Measurements from ENCODE around the gene SAMMSON. TPM values are rescaled to one million over a fixed set of nuclear protein-coding genes. Genes with fewer than 3 reads are reported as not detected.

The SAMMSON gene
- total and polyA plus RNA-seq, 2 donors (not counting 1 experiment from before 2014, with no cell fraction given): not detected

GRCh38 chr3:70119879-70120278 is 120.3 kb downstream of the SAMMSON start:
- no peaks in the 10 kb centered on the region for H3K4me1 ChIP-seq (ENCODE audit: control insufficient read depth in 2 of 2, insufficient read depth in 2 of 2, low read length in 2 of 2)
- H3K9ac ChIP-seq (ENCODE audit: low read length): no peak overlapping the region
- H3K4me2 ChIP-seq (replicated peaks; ENCODE audit: low read depth, low read length, poor library complexity, severe bottlenecking): no peak overlapping the region
- no peaks in the 10 kb centered on the region for H3K4me1 Mint-ChIP-seq
- H3K4me3 Mint-ChIP-seq: no peak overlapping the region
- H2AFZ ChIP-seq (ENCODE audit: insufficient read depth, low read depth, low read length, poor library complexity, severe bottlenecking): no peak overlapping the region
- peaks cover 16% of the 10 kb centered on the region for H3K27me3 Mint-ChIP-seq
- H4K20me1 ChIP-seq (ENCODE audit: control insufficient read depth, insufficient read depth, low read length, poor library complexity, severe bottlenecking): no peaks in the 10 kb centered on the region
- ATAC-seq (ENCODE audit: low read depth): no peak
- POLR2A ChIA-PET: no interaction called here
- no peak overlapping the region for H3K27ac ChIP-seq (ENCODE audit: low read length in 2 of 2)
- CTCF ChIA-PET: interaction anchor here (0.9 to 4.0 kb wide), 13 partner anchors 10 to 1536 kb away, joined by 3 to 28 read pairs (median 7); no protein-coding TSS in a partner anchor
- no peaks in the 10 kb centered on the region for H3K9me3 ChIP-seq (ENCODE audit: control extremely low read depth in 1 of 3, control insufficient read depth in 2 of 3, insufficient read depth in 1 of 3, low read length in 2 of 3)
- no peaks in the 10 kb centered on the region for H3K27me3 ChIP-seq (replicated peaks in 1 of 4; ENCODE audit: control extremely low read depth in 1 of 4, control insufficient read depth in 3 of 4, insufficient read depth in 4 of 4, low read length in 3 of 4)
- no peaks in the 10 kb centered on the region for H3K9me3 Mint-ChIP-seq (ENCODE audit: insufficient read depth)
- no CpG with 5 or more reads among the region's 2 CpGs for WGBS (ENCODE audit: insufficient coverage)
- TF ChIP-seq EZH2 (IDR thresholded peaks at IDR 0.05; ENCODE audit: borderline replicate concordance, insufficient read depth, low read depth, low read length, poor library complexity, severe bottlenecking): no peak
- TF ChIP-seq, protein P1, sequence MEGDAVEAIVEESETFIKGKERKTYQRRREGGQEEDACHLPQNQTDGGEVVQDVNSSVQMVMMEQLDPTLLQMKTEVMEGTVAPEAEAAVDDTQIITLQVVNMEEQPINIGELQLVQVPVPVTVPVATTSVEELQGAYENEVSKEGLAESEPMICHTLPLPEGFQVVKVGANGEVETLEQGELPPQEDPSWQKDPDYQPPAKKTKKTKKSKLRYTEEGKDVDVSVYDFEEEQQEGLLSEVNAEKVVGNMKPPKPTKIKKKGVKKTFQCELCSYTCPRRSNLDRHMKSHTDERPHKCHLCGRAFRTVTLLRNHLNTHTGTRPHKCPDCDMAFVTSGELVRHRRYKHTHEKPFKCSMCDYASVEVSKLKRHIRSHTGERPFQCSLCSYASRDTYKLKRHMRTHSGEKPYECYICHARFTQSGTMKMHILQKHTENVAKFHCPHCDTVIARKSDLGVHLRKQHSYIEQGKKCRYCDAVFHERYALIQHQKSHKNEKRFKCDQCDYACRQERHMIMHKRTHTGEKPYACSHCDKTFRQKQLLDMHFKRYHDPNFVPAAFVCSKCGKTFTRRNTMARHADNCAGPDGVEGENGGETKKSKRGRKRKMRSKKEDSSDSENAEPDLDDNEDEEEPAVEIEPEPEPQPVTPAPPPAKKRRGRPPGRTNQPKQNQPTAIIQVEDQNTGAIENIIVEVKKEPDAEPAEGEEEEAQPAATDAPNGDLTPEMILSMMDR (IDR thresholded peaks at IDR 0.05): no peak
- H3K79me2 ChIP-seq (ENCODE audit: control insufficient read depth, insufficient read depth, low read length): no peaks in the 10 kb centered on the region
- intact Hi-C loops (cut with micrococcal nuclease): loop anchor here (1.0 kb wide), 1 partner anchor 1532 kb away; no protein-coding TSS in a partner anchor
- no peaks in the 10 kb centered on the region for H3K36me3 ChIP-seq (replicated peaks in 1 of 2; ENCODE audit: control extremely low read depth in 1 of 2, control insufficient read depth in 1 of 2, extremely low read depth in 1 of 2, insufficient read depth in 2 of 2, low read length in 1 of 2)
- DNase-seq: no peak
- no peak overlapping the region for H3K4me3 ChIP-seq (ENCODE audit: control extremely low read depth in 1 of 5, extremely low read depth in 1 of 5, insufficient read depth in 1 of 5, low read depth in 2 of 5, low read length in 4 of 5)
- no peak overlapping the region for H3K27ac Mint-ChIP-seq
